HG03442 (cell line): ENCODE measurements around the gene CDH13.

Experiments
- ATAC-seq: cut with Tn5 transposase; IDR thresholded peaks from one replicate; pipeline ENCODE4 v1.9.1; 2021; ENCODE audit warnings: mild to moderate bottlenecking, moderate library complexity; ENCODE audit not compliant: unreplicated experiment

Gene CDH13

DNA sequence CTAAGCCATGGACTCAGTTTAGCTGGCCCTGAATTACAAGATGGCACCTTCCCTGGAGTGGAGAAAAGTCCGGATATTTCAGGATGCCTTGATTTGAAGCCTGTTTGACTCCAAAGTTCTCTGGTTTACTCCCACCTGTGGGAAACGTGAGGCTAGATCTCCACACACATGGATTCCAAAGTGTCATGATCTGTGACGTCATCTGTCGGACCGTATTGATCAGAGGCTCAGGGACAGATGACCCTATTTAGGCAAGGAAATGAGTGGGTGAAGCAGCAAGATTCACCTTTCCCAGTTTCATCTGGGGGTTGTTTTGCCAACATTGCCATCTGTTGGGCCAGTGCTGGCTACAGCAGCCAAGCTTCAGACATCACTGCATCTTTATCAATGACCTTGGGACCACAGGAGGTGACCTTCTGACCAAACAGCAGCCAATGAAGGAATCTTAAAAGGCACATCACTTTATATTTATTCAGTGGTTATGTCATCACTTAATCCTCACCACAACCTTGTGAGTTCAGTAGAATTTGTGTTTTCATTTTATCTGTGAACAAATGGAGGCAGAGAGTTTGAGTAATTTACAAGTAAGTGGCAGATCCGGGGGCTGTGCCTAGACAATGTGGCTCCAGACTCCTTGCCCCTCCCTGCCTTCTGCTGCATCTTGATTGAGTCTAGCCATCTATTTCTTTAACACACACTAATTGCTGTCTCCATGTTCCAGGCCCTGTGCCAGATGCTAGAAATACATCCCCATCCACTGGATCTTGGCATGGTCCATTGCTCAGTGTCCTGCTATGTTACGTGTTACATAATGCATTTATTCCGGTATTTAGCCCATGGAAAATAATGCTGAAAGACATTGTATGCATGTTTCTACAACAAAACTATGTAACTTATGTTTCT is 1.5 kb upstream of the CDH13 start:
- no peak for ATAC-seq

DNA sequence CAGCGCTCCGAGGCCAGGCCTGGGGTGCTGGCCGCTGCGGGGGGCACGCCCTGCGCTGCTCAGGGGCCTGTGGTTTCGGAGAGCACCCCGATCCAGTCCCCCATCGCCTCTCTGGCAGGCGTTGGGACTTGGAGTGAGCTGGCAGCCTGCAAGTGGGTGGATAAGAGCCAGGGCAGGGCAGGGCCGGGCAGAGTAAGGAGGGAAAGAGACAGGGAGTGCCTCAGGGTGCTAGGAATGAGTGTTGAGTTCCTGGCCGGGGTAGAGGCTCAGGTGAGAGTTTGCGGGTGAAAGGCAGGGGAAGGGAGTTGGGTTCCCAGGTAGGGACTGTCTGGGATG is 1.3 kb downstream of the CDH13 start:
- ATAC-seq: no peak

DNA sequence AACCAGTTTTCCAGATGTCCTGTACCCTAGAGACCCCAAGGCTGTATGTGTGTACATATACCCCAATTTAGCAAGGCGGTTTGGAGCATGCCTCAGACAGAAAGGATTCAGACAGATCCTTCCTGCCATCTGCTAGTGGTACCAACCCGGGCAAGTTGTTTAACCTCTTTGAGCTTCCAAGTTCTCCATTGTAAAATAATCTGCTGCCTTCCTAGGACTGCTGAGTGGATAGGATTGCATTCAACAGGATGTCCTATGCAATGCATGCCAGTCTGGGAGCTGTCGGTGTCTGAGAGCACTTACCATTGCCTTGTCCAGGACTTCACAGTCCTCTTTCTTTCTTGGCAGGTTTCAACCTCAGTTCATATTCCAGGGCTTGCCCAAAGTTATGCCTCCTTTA is 1.9 kb downstream of the CDH13 start:
- no peak for ATAC-seq

DNA sequence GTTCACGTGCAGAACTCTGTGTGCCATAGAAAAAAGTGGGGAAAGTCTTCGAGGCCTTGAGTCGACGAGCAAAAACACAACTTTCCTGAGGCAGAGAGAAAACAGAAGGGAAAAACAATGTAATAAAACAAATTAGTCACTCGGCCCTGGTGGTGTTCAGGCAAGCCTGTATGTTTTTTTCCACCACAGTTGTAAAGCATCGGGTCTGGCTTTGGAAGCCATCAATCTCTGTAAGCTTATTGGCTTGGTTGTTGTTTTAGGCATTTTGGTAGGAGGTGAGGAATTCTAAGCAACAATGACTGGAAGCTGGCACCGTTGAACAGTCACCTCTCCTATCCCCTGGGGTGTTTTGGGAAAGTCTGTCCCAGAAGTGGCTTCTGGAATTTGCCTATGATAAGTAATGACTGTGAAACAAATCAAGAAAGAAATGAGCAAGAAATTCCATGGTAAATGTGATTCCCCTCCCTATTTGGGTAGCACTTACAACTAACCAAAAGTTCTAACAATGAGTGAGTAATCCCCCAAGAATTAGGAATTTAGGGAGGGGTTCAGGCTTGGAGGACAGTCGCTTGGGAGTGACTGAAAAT is 2.8 kb downstream of the CDH13 start:
- no peak for ATAC-seq

DNA sequence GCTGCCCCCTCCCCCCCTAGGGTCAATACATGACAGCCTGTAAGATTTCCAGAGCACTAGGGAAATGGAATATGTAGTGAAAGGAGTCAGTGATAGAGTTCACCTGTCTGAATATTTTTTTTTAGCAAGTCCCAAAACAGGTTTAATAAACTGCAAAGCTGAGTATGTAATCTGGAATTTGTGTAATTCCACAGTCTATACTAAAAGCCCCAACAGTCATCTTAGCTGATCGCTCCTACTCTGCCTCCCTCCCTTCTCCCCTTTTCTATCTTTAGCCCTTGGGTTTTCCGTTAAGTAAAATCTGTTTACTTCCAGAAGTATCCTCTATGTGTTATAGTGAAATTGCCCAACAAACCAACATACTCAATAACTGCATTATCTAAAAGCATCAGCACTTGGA is 3.5 kb downstream of the CDH13 start:
- no peak for ATAC-seq

DNA sequence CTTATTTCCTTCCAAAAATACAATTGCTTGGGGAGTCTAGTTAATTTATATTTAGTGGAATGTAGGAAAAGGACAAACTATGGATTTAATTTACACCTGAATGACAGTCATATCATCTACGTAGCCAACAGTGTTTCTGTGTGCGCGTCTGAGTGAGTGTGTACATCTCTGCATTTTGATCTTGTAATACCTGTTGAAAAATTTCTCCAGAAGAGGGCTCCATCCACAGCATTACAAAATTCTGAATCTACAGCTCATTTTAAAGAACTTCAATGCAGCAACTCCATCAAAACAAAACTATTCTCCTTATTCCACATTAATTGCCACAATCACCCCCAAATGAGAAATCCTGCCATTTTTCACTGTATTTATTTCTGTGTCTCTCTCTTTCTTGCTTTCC is 3.9 kb downstream of the CDH13 start:
- ATAC-seq: no peak

DNA sequence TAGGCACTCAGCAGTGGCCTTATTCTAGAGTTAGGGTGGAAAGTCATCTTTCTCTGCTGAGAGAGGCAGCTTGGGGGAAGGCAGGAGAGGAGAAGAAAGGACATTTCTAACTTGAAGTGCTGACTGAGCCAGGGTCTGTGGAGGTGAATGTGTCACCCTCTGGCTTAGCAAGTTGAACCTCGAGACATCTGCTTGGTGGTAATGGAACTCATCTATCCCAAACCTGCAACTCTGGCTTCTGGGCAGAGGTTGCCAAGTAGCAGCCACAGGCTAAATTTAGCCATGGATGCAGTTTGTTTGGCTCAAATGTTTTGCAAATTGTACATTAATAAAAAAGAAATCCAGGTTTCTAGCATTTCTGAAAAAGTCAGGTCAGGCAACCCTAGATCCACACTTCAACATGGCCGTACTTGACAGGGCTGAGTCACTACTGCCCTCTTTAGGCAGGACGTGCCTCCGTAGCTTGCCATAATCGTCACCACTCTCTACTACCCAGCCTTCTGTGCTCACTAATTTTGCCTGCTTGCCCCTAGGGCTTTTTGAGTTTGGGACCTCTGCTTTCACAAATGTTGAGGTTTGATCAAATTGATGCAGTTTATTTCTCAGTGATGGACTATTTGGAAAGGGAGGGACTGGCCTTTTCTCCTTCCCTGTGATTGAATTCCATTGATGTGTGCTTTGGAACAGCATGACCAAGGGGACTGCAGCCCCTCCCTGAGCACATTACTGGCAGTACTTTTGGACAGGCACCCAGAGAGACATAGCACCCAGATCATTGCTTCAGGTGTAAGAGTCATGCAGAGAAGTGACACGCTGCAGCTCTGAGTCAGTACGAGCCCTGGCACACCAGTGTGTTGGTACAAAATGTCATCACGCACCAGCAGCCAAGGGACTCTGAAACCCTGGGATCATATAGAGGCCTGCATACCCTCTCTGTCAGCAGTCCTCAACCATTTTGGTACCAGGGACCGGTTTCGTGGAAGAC is 5.2 kb downstream of the CDH13 start:
- ATAC-seq: no peak

DNA sequence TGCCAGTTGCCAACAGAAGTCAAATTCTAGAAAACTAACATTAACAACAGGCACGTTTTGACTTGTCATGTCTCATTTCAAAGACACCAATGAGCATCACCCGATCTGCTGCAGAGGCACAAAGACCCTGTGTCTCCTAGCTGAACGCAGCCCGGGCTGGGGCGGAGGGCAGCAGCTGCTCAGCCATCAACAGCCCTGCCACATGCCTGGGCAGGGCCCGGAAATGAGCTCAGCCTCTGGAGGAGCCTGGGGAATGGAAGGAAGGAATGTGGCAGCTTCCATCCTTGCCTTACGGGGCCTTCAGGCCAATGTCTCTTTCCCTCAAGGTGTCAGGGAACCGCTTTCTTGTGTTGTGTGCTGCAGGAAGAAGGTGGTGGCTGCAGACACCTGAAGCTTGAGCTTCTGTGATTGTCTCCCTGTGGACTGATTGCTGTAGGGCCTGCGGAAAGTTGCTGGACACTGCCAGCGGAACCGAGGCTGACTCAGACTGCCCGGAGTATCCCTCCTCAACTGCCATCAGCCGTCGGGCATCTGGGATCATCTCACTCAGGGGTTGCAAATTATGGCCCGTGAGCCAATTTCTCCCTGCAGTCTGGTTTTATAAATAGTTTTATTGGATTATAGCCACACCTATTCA is 7.3 kb downstream of the CDH13 start:
- no peak for ATAC-seq

DNA sequence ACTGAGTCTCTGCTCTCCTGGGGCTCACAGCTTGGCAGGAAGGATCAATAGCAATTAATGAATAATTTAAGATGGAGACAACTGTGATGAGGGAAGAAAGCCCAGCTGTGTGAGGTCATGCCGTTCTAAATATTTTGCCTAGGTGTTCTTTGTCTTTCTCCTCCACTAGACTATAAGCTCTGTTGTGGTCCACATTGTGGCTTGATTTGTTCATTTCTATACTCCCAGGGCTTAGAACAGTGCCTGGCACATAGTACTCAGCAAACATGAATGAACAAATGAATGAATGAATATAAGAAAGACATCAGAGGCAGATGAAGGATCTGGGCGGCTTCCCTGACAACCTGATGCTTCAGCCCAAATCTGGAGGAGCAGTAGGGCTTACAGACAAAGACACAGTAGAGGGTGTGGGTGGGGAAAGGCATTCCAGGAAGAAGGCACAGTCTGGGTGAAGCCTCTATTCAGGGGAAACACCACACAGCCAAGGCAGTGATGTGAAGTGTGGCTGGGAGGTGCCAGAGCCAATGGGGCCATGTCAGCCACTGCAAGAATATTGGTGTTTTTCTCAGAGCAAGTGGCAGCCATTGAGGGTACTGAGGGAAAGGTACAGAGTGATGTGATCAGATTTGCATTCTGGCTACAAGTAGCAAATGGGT is 8.3 kb downstream of the CDH13 start:
- ATAC-seq: no peak

DNA sequence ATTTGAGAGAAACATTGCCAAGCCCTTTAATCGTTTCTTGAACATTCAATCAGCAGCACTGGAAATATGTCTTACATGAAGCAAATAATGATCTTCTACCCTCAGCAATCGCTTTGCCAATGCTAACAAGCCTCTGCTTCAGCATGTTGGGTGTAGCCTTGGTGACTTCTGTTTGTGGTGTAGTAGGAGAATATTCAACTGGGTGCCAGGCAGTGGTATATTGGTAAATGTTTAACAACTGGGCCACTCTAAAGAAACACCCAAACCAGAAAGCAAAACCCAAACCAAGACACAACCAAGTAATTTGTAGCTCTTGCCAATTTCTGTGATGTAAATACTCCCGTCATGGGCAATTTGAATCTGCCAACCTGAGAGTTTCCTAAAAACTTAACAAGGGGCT is 9.7 kb downstream of the CDH13 start:
- ATAC-seq: no peak

DNA sequence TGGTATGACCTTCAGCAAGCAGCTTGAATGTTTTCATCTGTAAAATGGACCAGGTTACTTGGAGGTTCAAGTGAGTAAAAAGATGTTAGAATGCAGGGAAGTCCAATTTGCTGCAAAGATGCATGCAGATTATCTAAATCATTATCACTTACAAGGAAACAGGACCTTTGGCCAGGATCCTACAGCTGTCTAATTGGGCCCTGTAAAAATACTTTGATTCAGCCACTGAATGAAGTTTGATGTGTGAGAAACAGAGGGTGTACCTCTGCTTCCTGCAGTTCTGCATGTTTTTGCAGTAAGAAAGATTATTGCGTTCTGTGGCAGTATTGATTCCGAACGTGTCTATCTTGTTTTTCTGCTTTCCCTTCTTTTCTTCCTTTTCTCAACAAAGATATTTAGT is 10.2 kb downstream of the CDH13 start:
- ATAC-seq: no peak

DNA sequence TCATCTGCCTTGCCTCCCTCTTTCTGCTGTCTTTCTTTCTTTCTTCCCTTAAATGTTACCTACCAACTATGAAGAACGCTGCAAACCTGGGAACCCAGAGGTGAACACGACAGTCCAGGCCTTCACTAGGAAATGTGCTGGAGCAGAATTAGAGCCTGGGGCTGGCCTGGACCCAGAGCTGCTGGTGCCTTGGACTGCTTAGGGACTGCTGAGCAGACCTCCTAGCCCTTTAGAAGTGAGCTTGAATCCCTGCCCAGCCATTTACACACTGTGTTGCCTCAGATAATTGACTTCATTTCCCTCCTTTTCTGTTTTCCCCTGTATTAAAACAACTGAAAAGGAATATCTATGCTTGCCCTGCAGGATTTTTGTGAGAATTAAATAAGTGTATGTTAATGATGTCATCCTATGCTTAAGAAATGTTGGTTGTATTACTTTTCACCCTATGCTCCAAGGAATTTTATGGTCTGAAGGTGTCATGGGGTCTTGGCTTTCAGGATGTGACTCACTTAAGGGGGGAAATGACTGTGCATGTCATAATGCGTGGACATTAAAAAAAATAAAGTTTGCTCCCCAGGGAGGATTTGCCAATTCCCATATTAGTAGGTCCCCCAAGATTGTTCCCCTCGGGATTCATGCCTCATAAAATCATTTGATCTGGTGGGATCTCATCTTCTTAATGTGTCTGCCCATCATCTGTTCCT is 11.5 kb downstream of the CDH13 start:
- ATAC-seq: no peak

DNA sequence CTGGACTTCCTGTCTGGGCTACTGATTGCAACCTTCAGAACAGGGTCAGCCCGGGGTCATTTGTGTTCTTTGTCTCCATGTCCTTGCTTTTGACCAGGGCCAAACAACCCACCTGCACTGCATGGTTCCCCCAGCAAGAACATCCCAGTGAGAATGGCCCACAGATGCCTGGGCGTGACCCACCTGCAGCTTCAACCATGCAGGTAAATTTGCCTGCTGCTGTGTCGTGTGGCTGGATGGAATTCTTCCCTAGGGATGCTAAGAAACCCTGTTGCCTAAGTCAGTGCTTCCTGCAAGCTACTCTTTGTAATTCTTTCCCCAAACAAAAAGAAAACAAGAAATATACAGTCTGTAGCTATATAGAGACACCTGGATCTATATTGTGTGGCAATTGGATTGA is 12.5 kb downstream of the CDH13 start:
- ATAC-seq: no peak

DNA sequence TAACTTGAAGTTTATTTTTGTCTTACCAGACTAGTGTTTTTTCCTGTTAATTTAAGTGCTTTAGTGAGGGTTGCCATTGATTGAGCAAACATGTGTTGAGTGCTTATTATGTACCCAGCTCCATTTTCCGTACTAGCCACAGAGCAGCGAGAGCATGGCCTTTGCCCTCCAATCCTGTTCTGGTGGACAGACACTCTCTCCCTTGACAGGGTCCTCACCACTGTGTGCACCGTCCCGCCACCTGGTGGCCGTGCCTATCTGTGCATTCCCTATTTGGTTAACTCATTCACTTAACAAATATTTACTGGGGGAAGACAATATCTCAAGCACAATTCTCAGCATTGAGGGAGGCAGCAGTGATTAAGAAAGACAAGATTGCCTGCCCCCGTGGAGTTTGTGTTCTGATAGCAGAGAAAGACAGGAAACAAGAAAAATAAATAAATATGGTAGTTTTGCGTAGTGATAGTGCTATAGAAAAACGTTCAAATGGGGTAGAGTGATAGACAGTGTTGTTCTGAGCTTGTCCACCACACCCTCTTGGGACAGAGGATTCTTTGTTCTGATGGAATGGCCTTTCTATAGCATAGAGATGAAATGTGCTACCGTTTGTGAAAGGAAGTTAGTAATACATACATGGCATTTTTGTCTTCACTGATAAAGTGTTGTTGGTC is 13.0 kb downstream of the CDH13 start:
- peak; percentile 52 for ATAC-seq

DNA sequence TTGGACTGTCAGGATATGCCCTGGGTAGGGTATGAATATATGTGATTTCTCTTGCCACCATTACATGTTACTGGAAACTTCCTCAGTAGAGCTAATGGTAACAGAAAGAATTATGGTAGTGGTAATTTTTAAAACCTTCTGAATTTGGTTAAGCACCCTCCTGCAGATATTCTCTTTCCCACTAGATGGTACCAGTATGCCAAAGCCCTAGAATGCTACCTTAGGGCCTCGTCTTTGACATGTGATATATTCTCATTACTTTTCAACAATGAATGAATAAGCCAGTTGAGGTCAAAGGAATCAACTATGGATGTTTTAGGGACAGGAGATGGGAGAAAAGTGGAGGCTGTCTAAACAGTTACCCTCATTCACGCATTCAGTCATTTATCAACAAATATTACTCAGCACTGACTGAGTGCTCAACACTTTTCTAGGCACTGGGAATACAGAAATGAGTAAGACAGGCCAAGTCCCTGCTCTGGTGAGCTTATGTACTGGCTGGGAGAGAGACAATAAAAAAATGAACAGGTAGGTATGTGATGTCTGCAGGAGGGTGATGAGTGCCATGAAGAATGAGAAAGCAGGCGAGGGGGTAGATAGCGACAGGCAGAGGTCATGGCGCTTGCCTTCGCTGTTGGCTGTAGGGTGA is 14.7 kb downstream of the CDH13 start:
- ATAC-seq: no peak

DNA sequence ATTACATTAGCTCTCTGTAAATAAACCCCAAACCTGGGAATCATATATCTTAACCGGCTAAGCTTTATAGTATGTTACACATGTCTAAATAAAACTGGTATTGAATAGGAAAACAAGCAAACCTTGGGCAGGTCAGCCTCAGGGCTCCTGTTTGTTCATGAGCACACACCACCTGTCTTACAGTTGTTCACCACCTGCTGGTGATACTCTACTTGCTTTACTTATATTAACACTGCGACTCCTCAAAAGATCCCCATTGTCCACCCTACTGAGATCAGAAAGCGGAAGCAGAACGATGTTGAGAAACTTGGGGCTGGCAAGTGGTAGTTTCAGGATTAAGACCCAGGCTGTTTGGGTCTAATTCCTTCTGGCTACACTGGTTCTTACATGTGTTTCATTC is 16.4 kb downstream of the CDH13 start:
- no peak for ATAC-seq

DNA sequence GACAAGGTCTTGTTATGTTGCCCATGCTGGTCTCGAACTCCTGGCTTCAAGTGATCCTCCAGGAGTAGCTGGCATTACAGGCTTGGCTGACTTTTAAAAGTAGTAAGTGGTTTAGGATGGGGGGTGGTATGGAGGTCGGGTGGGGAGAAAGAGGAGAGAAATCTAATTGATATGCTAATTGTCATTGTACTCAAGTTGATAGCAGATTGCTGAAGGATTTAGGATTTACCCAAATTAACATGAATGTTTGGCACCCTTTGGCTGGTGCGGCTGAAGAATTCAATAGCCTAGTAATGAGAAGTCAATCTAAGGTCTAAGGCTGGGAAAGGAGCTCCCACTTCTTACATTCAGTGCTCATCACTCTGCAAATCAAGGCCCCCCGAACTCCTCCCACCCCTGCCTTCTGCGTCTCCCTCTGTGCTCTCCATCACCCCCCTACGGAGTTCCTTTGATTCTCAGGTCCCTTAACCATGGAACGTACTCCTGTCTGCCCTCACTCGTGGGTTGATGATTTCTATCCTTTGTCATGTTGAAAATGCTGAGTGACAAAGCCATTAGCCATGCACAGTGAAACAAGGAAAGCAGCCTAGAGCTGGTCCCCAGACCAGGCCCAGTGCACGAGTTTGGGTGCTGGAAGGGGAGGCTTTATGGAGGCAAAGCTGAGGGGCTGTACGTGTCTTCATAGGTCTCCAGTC is 17.3 kb downstream of the CDH13 start:
- ATAC-seq: no peak

DNA sequence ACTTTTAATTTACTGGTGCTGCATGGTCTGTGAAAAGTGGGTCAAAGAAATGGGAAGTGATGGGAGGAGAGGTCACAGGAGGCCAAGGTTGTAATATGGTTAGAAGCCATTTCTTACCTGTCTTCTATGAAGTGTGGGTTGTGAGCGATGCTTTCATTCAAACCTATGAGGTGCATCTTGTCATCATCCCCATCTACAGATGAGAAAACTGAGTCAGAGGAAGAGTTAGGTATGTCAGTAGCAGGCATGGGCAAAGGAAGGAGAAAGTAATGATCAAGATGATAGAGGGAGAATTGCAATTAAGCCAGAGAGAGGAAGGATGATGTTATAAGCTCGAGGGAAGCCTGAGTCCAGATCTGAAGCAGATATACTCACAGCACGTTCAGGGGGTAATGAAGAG is 19.7 kb downstream of the CDH13 start:
- no peak for ATAC-seq
